Effector CD8-positive, alpha-beta T cell (primary cell): Measurements from ENCODE around the gene SNX20.
A peak's percentile ranks its signal among the peaks of the same experiment; 100 is the strongest.

Experiments
- DNase-seq: peaks from one replicate; lab custom pipeline; 2025; lab: John Stamatoyannopoulos, UW
- total RNA-seq, 4 experiments: gene quantifications; one replicate each; lab custom pipeline; 2026; lab: John Stamatoyannopoulos, UW

Gene SNX20
- 90.8 to 195 (median 131) reads per million in 4 experiments for total RNA-seq

GRCh38 chr16:50681021-50681885 is at the start of gene SNX20:
TSS of gene SNX20 (minus strand) at chr16:50681312. CDS start at chr16:50677526, 3,786 bp downstream.
- DNase-seq, result peak; percentile 47

GRCh38 chr16:50724306-50724705 is 43.2 kb upstream of the SNX20 start:
- DNase-seq, result no peak

GRCh38 chr16:50722960-50723359 is 41.8 kb upstream of the SNX20 start:
- no peak for DNase-seq

GRCh38 chr16:50722405-50722737 is 41.3 kb upstream of the SNX20 start:
- no peak for DNase-seq

- DNase-seq, result no peak
These were observed 40.7 kb upstream of the SNX20 start for GRCh38 chr16:50721549-50722404.

- DNase-seq, result no peak
These were observed 38.6 kb upstream of the SNX20 start for GRCh38 chr16:50719401-50720337.

- DNase-seq, result no peak
These were observed 37.8 kb upstream of the SNX20 start for GRCh38 chr16:50718761-50719400.

GRCh38 chr16:50718061-50718760 is 37.1 kb upstream of the SNX20 start:
- no peak for DNase-seq

GRCh38 chr16:50717494-50717893 is 36.4 kb upstream of the SNX20 start:
- DNase-seq, result no peak

GRCh38 chr16:50717091-50717490 is 36.0 kb upstream of the SNX20 start:
- no peak for DNase-seq

- no peak for DNase-seq
These were observed 31.8 kb upstream of the SNX20 start for GRCh38 chr16:50712956-50713355.

- no peak for DNase-seq
These were observed 31.4 kb upstream of the SNX20 start for GRCh38 chr16:50712560-50712898.

GRCh38 chr16:50711862-50712559 is 30.9 kb upstream of the SNX20 start:
- no peak for DNase-seq

GRCh38 chr16:50711040-50711439 is 29.9 kb upstream of the SNX20 start:
- DNase-seq, result no peak

- no peak for DNase-seq
These were observed 28.9 kb upstream of the SNX20 start for GRCh38 chr16:50709980-50710379.

- no peak for DNase-seq
These were observed 28.1 kb upstream of the SNX20 start for GRCh38 chr16:50709061-50709684.

- no peak for DNase-seq
These were observed 27.4 kb upstream of the SNX20 start for GRCh38 chr16:50708373-50709060.

- DNase-seq, result no peak
These were observed 25.1 kb upstream of the SNX20 start for GRCh38 chr16:50706250-50706649.
